GM10248 (cell line): ENCODE data around the gene NGFR.

Experiments
- CTCF ChIA-PET: fragments of 300-600 bp; sonication (Branson Sonifier 250); formaldehyde crosslinking; extraction: SDS; loops from one replicate; lab custom pipeline; 2021; ENCODE audit warnings: antibody characterized with exemption; lab: Yijun Ruan, JAX
- POLR2A ChIA-PET: fragments of 350-650 bp; sonication (Branson Sonifier 250); formaldehyde crosslinking; extraction: SDS; loops from one replicate; lab custom pipeline; 2020; ENCODE audit warnings: antibody characterized with exemption; lab: Yijun Ruan, JAX
- DNase-seq: peaks from one replicate; pipeline ENCODE4 v3.0.0; 2012; ENCODE audit errors: extremely low spot score
- CTCF ChIP-seq: IDR thresholded peaks from 2 replicates; pipeline ENCODE4 v1.5.1; 2012; ENCODE audit warnings: mild to moderate bottlenecking, low read depth; ENCODE audit errors: extremely low read depth, missing control alignments, control extremely low read depth

Gene NGFR

GRCh38 chr17:49490276-49490675, 4.8 kb upstream of the NGFR start:
- ChIA-PET CTCF (interaction anchor here (1.1 to 1.7 kb wide), 2 partner anchors 10 to 67 kb away, joined by 4 to 5 read pairs; no protein-coding TSS in a partner anchor), POLR2A (interaction anchor here (0.5 kb wide), 1 partner anchor 116 kb away, joined by 5 read pairs; no protein-coding TSS in a partner anchor)
- TF ChIP-seq CTCF, result no peak
- DNase-seq, result no peak

- ChIA-PET CTCF (interaction anchor here (1.1 to 1.7 kb wide), 3 partner anchors 11 to 66 kb away, joined by 3 to 5 read pairs (median 4); no protein-coding TSS in a partner anchor), POLR2A (no interaction called here)
- no peak for TF ChIP-seq CTCF
- DNase-seq, result no peak
Observed at GRCh38 chr17:49491192-49491769, 3.8 kb upstream of the NGFR start.

- CTCF ChIA-PET, result interaction anchor here (0.8 to 11.0 kb wide), 6 partner anchors 16 to 63 kb away, joined by 3 to 95 read pairs (median 8); no protein-coding TSS in a partner anchor
- DNase-seq, result no peak
- no peak for TF ChIP-seq CTCF
- POLR2A ChIA-PET, result no interaction called here
Observed at GRCh38 chr17:49494399-49494985, 601 bp upstream of the NGFR start.

- TF ChIP-seq CTCF, result no peak
- ChIA-PET POLR2A (no interaction called here), CTCF (interaction anchor here (0.7 to 11.0 kb wide), 16 partner anchors 10 to 79 kb away, joined by 3 to 95 read pairs (median 4); no protein-coding TSS in a partner anchor)
- no peak for DNase-seq
Observed at GRCh38 chr17:49495842-49496182, 719 bp downstream of the NGFR start.

- CTCF ChIA-PET, result interaction anchor here (0.7 to 11.0 kb wide), 21 partner anchors 8 to 78 kb away, joined by 3 to 95 read pairs (median 4); no protein-coding TSS in a partner anchor
- peak; percentile 92 for TF ChIP-seq CTCF
- peak; percentile 89 for DNase-seq
- POLR2A ChIA-PET, result no interaction called here
Observed at GRCh38 chr17:49496183-49496866, 1.2 kb downstream of the NGFR start.

GRCh38 chr17:49496867-49497147, 1.7 kb downstream of the NGFR start:
- ChIA-PET POLR2A (no interaction called here), CTCF (interaction anchor here (0.7 to 11.0 kb wide), 20 partner anchors 8 to 62 kb away, joined by 3 to 95 read pairs (median 4); no protein-coding TSS in a partner anchor)
- DNase-seq, result no peak
- no peak for TF ChIP-seq CTCF
